ENCODE measurements around the gene ETS2. TPM values are rescaled to one million over a fixed set of nuclear protein-coding genes. Genes with fewer than 3 reads are reported as not detected.
"Not testable (repeated sequence)": the region's sequence is repeated elsewhere in the genome, so short reads cannot be mapped to it uniquely, and the experiment has no call there.

Gene ETS2
- total and polyA plus RNA-seq, 9 donors: 35.8 to 152 (median 79.6) TPM

GRCh38 chr21:38842079-38842478 is 36.4 kb downstream of the ETS2 start:
- Histone ChIP-seq H3K27ac (no peak overlapping the region), H3K36me3 (no peaks in the 10 kb centered on the region), H3K9me3 (no peaks in the 10 kb centered on the region), H3K4me1 (ENCODE audit: insufficient read depth) (no peaks in the 10 kb centered on the region), H3K27me3 (no peaks in the 10 kb centered on the region), H3K4me3 (no peak overlapping the region)
- TF ChIP-seq EP300 (IDR thresholded peaks at IDR 0.05) (no peak), POLR2A (IDR thresholded peaks at IDR 0.05) (no peak), CTCF (IDR thresholded peaks at IDR 0.05) (no peak)
- no peak for DNase-seq
- intact Hi-C loops (cut with DNase I): no loop called here
- WGBS, 3 donors: 58 to 70% (median 68%) methylated on average over 4 of the region's 4 CpGs

- H3K4me3 ChIP-seq: no peak overlapping the region
- DNase-seq: no peak
- no peaks in the 10 kb centered on the region for H3K4me1 ChIP-seq (ENCODE audit: insufficient read depth)
- WGBS, 3 donors: 93 to 99% (median 95%) methylated on average over 5 of the region's 5 CpGs
- H3K27ac ChIP-seq: no peak overlapping the region
- H3K27me3 ChIP-seq: no peaks in the 10 kb centered on the region
- no peaks in the 10 kb centered on the region for H3K9me3 ChIP-seq
- H3K36me3 ChIP-seq: no peaks in the 10 kb centered on the region
- TF ChIP-seq CTCF (IDR thresholded peaks at IDR 0.05): no peak
- no peak for TF ChIP-seq EP300 (IDR thresholded peaks at IDR 0.05)
- no peak for TF ChIP-seq POLR2A (IDR thresholded peaks at IDR 0.05)
- intact Hi-C loops (cut with DNase I): no loop called here
These were observed 37.6 kb downstream of the ETS2 start for GRCh38 chr21:38843379-38843778.

- no peaks in the 10 kb centered on the region for H3K36me3 ChIP-seq
- H3K9me3 ChIP-seq: no peaks in the 10 kb centered on the region
- intact Hi-C loops (cut with DNase I): no loop called here
- H3K27ac ChIP-seq: no peak overlapping the region
- H3K4me1 ChIP-seq (ENCODE audit: insufficient read depth): no peaks in the 10 kb centered on the region
- WGBS, 3 donors: 63 to 68% (median 63%) methylated on average over 4 of the region's 4 CpGs
- H3K4me3 ChIP-seq: no peak overlapping the region
- no peaks in the 10 kb centered on the region for H3K27me3 ChIP-seq
- DNase-seq: no peak
- TF ChIP-seq POLR2A (IDR thresholded peaks at IDR 0.05): no peak
- TF ChIP-seq CTCF (IDR thresholded peaks at IDR 0.05): no peak
- TF ChIP-seq EP300 (IDR thresholded peaks at IDR 0.05): no peak
These were observed 38.2 kb downstream of the ETS2 start for GRCh38 chr21:38843806-38844503.

GRCh38 chr21:38845374-38845773 is 39.6 kb downstream of the ETS2 start:
- DNase-seq; H3K27me3 ChIP-seq; intact Hi-C loops (cut with DNase I); H3K27ac ChIP-seq; H3K4me1 ChIP-seq (ENCODE audit: insufficient read depth); H3K36me3 ChIP-seq; H3K9me3 ChIP-seq; H3K4me3 ChIP-seq: not testable (repeated sequence)
- 94 to 98% (median 94%) methylated on average over 2 of the region's 2 CpGs for WGBS, 3 donors

- no peak for DNase-seq
- 79 to 86% (median 82%) methylated on average over 7 of the region's 7 CpGs for WGBS, 3 donors
- intact Hi-C loops (cut with DNase I): no loop called here
These were observed 41.8 kb downstream of the ETS2 start for GRCh38 chr21:38847556-38847955.

More at GRCh38 chr21:38847556-38847955, 41.8 kb downstream of the ETS2 start:
- Histone ChIP-seq H3K27ac (no peak overlapping the region), H3K27me3 (no peaks in the 10 kb centered on the region), H3K9me3 (no peaks in the 10 kb centered on the region), H3K4me3 (no peak overlapping the region), H3K4me1 (ENCODE audit: insufficient read depth) (no peaks in the 10 kb centered on the region), H3K36me3 (no peaks in the 10 kb centered on the region)
- TF ChIP-seq POLR2A (IDR thresholded peaks at IDR 0.05): no peak
- no peak for TF ChIP-seq CTCF (IDR thresholded peaks at IDR 0.05)
- no peak for TF ChIP-seq EP300 (IDR thresholded peaks at IDR 0.05)

Measured in ovary (tissue), 9 donors.